Natural killer cell (primary cell): ENCODE data around the gene PCBP3. TPM values are rescaled to one million over a fixed set of nuclear protein-coding genes. Genes with fewer than 3 reads are reported as not detected.

Experiments
- ATAC-seq, 3 donors: fragments of 150-1000 bp in 2 of 3; fragments of 200-7000 bp in 1 of 3; cut with Tn5 transposase; 1 replicate in 1 of 3; 2 replicates in 2 of 3; pipeline ENCODE4 v1.10.0; 2021; ENCODE audit warnings: mild to moderate bottlenecking in 2 of 3, moderate library complexity in 2 of 3
- DNase-seq, 2 donors: peaks; one replicate each; pipeline versions ENCODE4 v3.0.0 to v3.0.0-alpha.2; 2013 to 2021; ENCODE audit warnings: mixed read lengths in 1 of 2
- H3K27ac ChIP-seq: one replicate; pipeline ENCODE4 v1.5.1; 2013; ENCODE audit warnings: mild to moderate bottlenecking, low read length
- H3K27me3 ChIP-seq: one replicate; pipeline ENCODE4 v1.6.1; 2013; ENCODE audit warnings: low read length; ENCODE audit not compliant: control insufficient read depth, insufficient read depth
- H3K36me3 ChIP-seq: one replicate; pipeline ENCODE4 v1.6.1; 2013; ENCODE audit warnings: low read length; ENCODE audit not compliant: control insufficient read depth, insufficient read depth
- H3K4me1 ChIP-seq: one replicate; pipeline ENCODE4 v1.6.1; 2013; ENCODE audit warnings: low read length; ENCODE audit not compliant: control insufficient read depth, insufficient read depth
- H3K4me3 ChIP-seq: one replicate; pipeline ENCODE4 v1.5.1; 2013; ENCODE audit warnings: low read length
- H3K9me3 ChIP-seq: one replicate; pipeline ENCODE4 v1.6.1; 2013; ENCODE audit warnings: low read length; ENCODE audit not compliant: control insufficient read depth, insufficient read depth
- H3K27ac Mint-ChIP-seq, 2 donors: one replicate each; pipeline ENCODE4 v1.8.0; 2022; ENCODE audit warnings: mild to moderate bottlenecking in 2 of 2, mixed read lengths in 2 of 2, moderate library complexity in 1 of 2
- H3K27me3 Mint-ChIP-seq, 2 donors: one replicate each; pipeline ENCODE4 v1.8.0; 2022; ENCODE audit warnings: low read depth in 2 of 2, mixed read lengths in 2 of 2
- H3K36me3 Mint-ChIP-seq: one replicate; pipeline ENCODE4 v1.8.0; 2022; ENCODE audit warnings: mixed read lengths
- H3K4me1 Mint-ChIP-seq, 2 donors: one replicate each; pipeline ENCODE4 v1.8.0; 2022; ENCODE audit warnings: mixed read lengths in 2 of 2
- H3K4me3 Mint-ChIP-seq: one replicate; pipeline ENCODE4 v1.8.0; 2022; ENCODE audit warnings: mild to moderate bottlenecking, moderate library complexity, mixed read lengths
- H3K9me3 Mint-ChIP-seq, 2 donors: one replicate each; pipeline ENCODE4 v1.8.0; 2022; ENCODE audit warnings: mixed read lengths in 2 of 2
- WGBS: methylation state at CpG from one replicate; pipeline ENCODE4 v1.1.7; 2013; ENCODE audit warnings: missing lambda C conversion rate; ENCODE audit not compliant: insufficient coverage; 5-methylcytosine and 5-hydroxymethylcytosine counted together
- intact Hi-C: fragments of 100-400 bp; cut with micrococcal nuclease; formaldehyde crosslinking; loops from one replicate; pipeline ENCODE4 v1.14.2; 2022
- total RNA-seq, 4 donors: library from RNA; stranded (reverse); fragments of 120-200 nt in 1 of 4; gene quantifications; one replicate each; pipeline versions ENCODE4 v1.2.3 to v1.2.4, GENCODE V29; 2013 to 2022
- TF ChIP-seq, protein P1 (sequence below): fragments of 200-600 bp; IDR thresholded peaks from one replicate; pipeline ENCODE4 v1.8.0; 2022; ENCODE audit warnings: antibody characterized with exemption

Gene PCBP3
- total RNA-seq, 3 donors from 2014 or later (not counting 1 experiment from before 2014, with no cell fraction given), result 0.50 to 3.0 (median 0.52) TPM

DNA sequence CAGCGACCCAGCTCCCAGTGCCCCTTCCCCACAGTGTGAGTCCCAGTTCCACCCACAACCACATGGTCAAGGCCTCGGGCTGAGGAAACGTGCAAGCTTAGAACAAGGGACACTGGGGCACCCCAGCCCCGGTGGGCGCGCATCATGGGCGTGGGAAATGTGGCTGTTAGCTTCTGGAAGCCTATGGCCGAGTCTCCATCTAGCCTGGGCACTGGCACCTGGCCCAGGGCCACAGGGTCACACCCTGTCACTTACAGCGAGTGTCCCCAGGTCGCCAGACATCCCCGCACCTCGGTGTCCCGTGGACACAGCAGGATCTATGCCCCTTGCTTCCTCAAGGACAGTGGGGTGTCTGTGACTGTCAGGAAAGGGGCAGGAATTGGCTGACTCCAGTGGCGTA lies 301.1 kb downstream of the PCBP3 start:
- TF ChIP-seq, protein P1, sequence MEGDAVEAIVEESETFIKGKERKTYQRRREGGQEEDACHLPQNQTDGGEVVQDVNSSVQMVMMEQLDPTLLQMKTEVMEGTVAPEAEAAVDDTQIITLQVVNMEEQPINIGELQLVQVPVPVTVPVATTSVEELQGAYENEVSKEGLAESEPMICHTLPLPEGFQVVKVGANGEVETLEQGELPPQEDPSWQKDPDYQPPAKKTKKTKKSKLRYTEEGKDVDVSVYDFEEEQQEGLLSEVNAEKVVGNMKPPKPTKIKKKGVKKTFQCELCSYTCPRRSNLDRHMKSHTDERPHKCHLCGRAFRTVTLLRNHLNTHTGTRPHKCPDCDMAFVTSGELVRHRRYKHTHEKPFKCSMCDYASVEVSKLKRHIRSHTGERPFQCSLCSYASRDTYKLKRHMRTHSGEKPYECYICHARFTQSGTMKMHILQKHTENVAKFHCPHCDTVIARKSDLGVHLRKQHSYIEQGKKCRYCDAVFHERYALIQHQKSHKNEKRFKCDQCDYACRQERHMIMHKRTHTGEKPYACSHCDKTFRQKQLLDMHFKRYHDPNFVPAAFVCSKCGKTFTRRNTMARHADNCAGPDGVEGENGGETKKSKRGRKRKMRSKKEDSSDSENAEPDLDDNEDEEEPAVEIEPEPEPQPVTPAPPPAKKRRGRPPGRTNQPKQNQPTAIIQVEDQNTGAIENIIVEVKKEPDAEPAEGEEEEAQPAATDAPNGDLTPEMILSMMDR, result no peak
- Histone ChIP-seq H3K4me3 (no peak overlapping the region), H3K27me3 (no peaks in the 10 kb centered on the region), H3K36me3 (no peaks in the 10 kb centered on the region), H3K4me1 (no peaks in the 10 kb centered on the region), H3K27ac (no peak overlapping the region), H3K9me3 (no peaks in the 10 kb centered on the region)
- DNase-seq (no peak), ATAC-seq (no peak)
- Mint-ChIP-seq H3K9me3 (no peaks in the 10 kb centered on the region), H3K27me3 (no peaks in the 10 kb centered on the region), H3K4me3 (no peak overlapping the region), H3K27ac (no peak overlapping the region), H3K36me3 (no peaks in the 10 kb centered on the region), H3K4me1 (no peaks in the 10 kb centered on the region)
- intact Hi-C loops, result no loop called here
- WGBS, result 90% methylated on average over 14 of the region's 14 CpGs

DNA sequence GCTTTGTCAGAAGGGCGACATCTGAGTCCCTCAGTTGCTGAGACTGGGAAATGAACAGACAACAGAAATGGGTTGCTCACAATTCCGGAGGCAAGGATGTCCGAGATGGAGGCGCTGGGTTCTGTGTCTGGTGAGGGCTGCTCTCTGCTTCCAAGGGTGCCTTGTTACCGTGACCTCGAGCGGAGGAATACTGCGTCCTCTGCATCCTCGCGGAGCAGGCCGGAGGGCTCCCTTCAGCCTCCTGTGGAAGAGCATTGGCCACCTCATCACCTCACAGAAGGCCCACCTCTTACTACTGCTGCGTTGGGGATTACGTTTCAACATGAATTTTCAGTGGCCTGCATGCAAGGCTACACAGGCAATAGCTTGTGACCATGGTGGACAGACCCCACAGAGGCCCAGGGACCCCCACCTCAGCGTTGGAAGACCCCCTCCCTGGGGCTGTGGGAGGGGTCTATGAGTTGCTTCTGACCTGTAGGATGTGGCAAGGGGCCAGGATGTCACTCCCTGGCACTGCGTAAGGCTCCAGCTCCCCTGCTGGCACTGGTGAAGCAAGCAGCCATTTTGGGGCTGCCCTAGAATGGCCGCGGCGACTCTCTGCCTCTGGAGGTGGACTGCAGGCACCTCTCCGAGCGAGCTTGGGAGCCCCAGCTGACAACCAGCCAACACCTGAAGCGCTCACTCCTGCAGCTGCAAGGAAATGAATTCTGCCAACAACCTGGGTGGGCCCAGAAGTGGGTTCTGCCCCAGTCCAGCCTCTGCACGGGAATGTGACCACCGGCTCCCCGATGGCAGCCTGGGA lies 301.7 kb downstream of the PCBP3 start:
- Mint-ChIP-seq H3K36me3 (no peaks in the 10 kb centered on the region), H3K4me1 (no peaks in the 10 kb centered on the region), H3K9me3 (no peaks in the 10 kb centered on the region), H3K27ac (no peak overlapping the region), H3K4me3 (no peak overlapping the region), H3K27me3 (no peaks in the 10 kb centered on the region)
- Histone ChIP-seq H3K27me3 (no peaks in the 10 kb centered on the region), H3K27ac (no peak overlapping the region), H3K36me3 (no peaks in the 10 kb centered on the region), H3K9me3 (no peaks in the 10 kb centered on the region), H3K4me3 (no peak overlapping the region), H3K4me1 (no peaks in the 10 kb centered on the region)
- TF ChIP-seq, protein P1, result no peak
- DNase-seq (no peak), ATAC-seq (no peak)
- 91% methylated on average over 24 of the region's 24 CpGs for WGBS
- intact Hi-C loops, result no loop called here

GRCh38 chr21:45945868-45946210 lies 302.3 kb downstream of the PCBP3 start:
- Mint-ChIP-seq H3K4me1 (no peaks in the 10 kb centered on the region), H3K27me3 (no peaks in the 10 kb centered on the region), H3K36me3 (no peaks in the 10 kb centered on the region), H3K4me3 (no peak overlapping the region), H3K9me3 (no peaks in the 10 kb centered on the region), H3K27ac (no peak overlapping the region)
- Histone ChIP-seq H3K9me3 (no peaks in the 10 kb centered on the region), H3K4me3 (no peak overlapping the region), H3K36me3 (no peaks in the 10 kb centered on the region), H3K27me3 (no peaks in the 10 kb centered on the region), H3K27ac (no peak overlapping the region), H3K4me1 (no peaks in the 10 kb centered on the region)
- DNase-seq, result no peak
- ATAC-seq, result no peak
- TF ChIP-seq, protein P1, result no peak
- intact Hi-C loops, result no loop called here
- 85% methylated on average over 12 of the region's 12 CpGs for WGBS

- Mint-ChIP-seq H3K9me3 (no peaks in the 10 kb centered on the region), H3K4me1 (no peaks in the 10 kb centered on the region), H3K27ac (no peak overlapping the region), H3K4me3 (no peak overlapping the region), H3K36me3 (no peaks in the 10 kb centered on the region), H3K27me3 (no peaks in the 10 kb centered on the region)
- intact Hi-C loops, result no loop called here
- no peaks in the 10 kb centered on the region for H3K9me3 ChIP-seq
- TF ChIP-seq, protein P1, result no peak
- H3K4me1 ChIP-seq, result no peaks in the 10 kb centered on the region
- H3K27ac ChIP-seq, result no peak overlapping the region
- H3K36me3 ChIP-seq, result no peaks in the 10 kb centered on the region
- H3K4me3 ChIP-seq, result no peak overlapping the region
- no peak for DNase-seq
- ATAC-seq, result no peak
- 92% methylated on average over 16 of the region's 16 CpGs for WGBS
- H3K27me3 ChIP-seq, result no peaks in the 10 kb centered on the region
Observed at GRCh38 chr21:45947296-45947695, 303.8 kb downstream of the PCBP3 start.
